ENCODE results near the gene CTNNA2. TPM values are rescaled to one million over a fixed set of nuclear protein-coding genes. Genes with fewer than 3 reads are reported as not detected.

The CTNNA2 gene
- total RNA-seq, 1 donor from 2014 or later: 2.9 TPM

DNA sequence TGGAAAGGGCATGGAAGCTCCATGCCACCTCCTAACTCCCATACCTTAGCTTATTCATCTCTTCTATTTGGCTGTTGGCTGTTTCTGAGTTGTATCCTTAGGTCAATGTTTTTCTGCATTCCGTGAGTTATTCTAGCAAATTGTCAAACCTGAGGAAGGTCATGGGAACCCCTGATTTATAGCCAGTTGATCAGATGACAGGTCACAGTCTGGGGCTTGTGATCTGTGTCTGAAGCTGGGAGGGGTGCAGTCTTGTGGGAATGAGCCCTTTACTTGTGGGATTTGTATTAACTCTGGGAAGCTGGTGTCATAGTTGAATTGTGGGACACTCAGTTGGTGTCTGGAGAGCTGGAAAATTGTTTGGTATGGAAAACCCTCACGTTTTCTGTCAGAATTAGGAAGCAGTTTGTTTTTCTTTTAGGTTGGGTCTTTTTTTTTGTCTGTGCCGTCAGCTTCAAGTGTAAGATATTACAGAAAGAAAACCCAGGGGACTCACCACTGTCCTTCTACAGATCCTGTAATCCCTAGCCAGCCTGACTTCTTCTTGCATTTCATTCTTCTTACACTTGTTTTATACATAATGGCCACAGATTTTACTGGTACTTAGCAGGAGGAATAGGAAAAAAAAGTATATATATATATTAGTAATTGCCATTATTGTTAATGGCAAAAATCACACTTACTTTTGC is 653.8 kb downstream of the CTNNA2 start:
- intact Hi-C loops (cut with DNase I): no loop called here

GRCh38 chr2:80167284-80167808 is 654.5 kb downstream of the CTNNA2 start:
- no peak for DNase-seq (ENCODE audit: extremely low spot score in 2 of 2)
- Histone ChIP-seq H3K4me3 (no peak overlapping the region), H3K27ac (no peak overlapping the region), H3K9me3 (no peaks in the 10 kb centered on the region), H3K27me3 (no peaks in the 10 kb centered on the region), H3K36me3 (no peaks in the 10 kb centered on the region), H3K4me1 (no peaks in the 10 kb centered on the region)
- TF ChIP-seq, protein P1, sequence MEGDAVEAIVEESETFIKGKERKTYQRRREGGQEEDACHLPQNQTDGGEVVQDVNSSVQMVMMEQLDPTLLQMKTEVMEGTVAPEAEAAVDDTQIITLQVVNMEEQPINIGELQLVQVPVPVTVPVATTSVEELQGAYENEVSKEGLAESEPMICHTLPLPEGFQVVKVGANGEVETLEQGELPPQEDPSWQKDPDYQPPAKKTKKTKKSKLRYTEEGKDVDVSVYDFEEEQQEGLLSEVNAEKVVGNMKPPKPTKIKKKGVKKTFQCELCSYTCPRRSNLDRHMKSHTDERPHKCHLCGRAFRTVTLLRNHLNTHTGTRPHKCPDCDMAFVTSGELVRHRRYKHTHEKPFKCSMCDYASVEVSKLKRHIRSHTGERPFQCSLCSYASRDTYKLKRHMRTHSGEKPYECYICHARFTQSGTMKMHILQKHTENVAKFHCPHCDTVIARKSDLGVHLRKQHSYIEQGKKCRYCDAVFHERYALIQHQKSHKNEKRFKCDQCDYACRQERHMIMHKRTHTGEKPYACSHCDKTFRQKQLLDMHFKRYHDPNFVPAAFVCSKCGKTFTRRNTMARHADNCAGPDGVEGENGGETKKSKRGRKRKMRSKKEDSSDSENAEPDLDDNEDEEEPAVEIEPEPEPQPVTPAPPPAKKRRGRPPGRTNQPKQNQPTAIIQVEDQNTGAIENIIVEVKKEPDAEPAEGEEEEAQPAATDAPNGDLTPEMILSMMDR (IDR thresholded peaks at IDR 0.05): no peak
- TF ChIP-seq POLR2A (IDR thresholded peaks at IDR 0.05) (no peak), POLR2AphosphoS5 (IDR thresholded peaks at IDR 0.05; ENCODE audit: insufficient read depth in 1 of 2, low read depth in 1 of 2) (no peak)
- intact Hi-C loops (cut with DNase I): no loop called here

More for the DNA sequence above, 653.8 kb downstream of the CTNNA2 start:
- no peak for DNase-seq (ENCODE audit: extremely low spot score in 2 of 2)
- Histone ChIP-seq H3K9me3 (no peaks in the 10 kb centered on the region), H3K27ac (no peak overlapping the region), H3K36me3 (no peaks in the 10 kb centered on the region), H3K4me3 (no peak overlapping the region), H3K27me3 (no peaks in the 10 kb centered on the region), H3K4me1 (no peaks in the 10 kb centered on the region)
- TF ChIP-seq POLR2AphosphoS5 (IDR thresholded peaks at IDR 0.05; ENCODE audit: insufficient read depth in 1 of 2, low read depth in 1 of 2) (no peak), POLR2A (IDR thresholded peaks at IDR 0.05) (no peak)
- TF ChIP-seq, protein P1 (IDR thresholded peaks at IDR 0.05): no peak

GRCh38 chr2:80168037-80168436 is 655.2 kb downstream of the CTNNA2 start:
- Histone ChIP-seq H3K4me1 (no peaks in the 10 kb centered on the region), H3K36me3 (no peaks in the 10 kb centered on the region), H3K9me3 (no peaks in the 10 kb centered on the region), H3K27ac (no peak overlapping the region), H3K4me3 (no peak overlapping the region), H3K27me3 (no peaks in the 10 kb centered on the region)
- no peak for TF ChIP-seq POLR2A (IDR thresholded peaks at IDR 0.05)
- TF ChIP-seq POLR2AphosphoS5 (IDR thresholded peaks at IDR 0.05; ENCODE audit: insufficient read depth in 1 of 2, low read depth in 1 of 2): no peak
- TF ChIP-seq, protein P1 (IDR thresholded peaks at IDR 0.05): no peak
- intact Hi-C loops (cut with DNase I): no loop called here
- DNase-seq (ENCODE audit: extremely low spot score in 2 of 2): no peak

DNA sequence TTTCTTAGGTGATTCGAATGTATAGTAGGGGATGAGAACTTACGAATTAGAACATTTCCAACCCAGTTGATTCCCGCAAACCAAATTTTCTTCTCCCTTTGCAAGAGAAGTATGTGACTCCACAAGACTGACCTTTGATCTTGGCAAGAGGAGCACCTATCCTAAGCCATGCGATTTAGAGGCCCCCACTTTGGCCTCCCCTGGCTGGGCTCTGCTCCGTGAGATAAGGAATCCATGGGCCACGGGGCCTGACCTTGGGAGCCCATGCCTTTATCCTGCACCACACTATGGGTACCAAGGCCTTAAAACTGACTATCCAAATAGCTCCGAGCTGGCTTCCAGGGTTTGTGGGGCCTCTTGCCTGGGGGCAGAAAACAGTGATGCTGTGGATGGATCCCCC is 656.0 kb downstream of the CTNNA2 start:
- Histone ChIP-seq H3K36me3 (no peaks in the 10 kb centered on the region), H3K4me1 (no peaks in the 10 kb centered on the region), H3K9me3 (no peaks in the 10 kb centered on the region), H3K27ac (no peak overlapping the region), H3K27me3 (no peaks in the 10 kb centered on the region), H3K4me3 (no peak overlapping the region)
- no peak for DNase-seq (ENCODE audit: extremely low spot score in 2 of 2)
- intact Hi-C loops (cut with DNase I): no loop called here
- TF ChIP-seq POLR2AphosphoS5 (IDR thresholded peaks at IDR 0.05; ENCODE audit: insufficient read depth in 1 of 2, low read depth in 1 of 2): no peak
- TF ChIP-seq POLR2A (IDR thresholded peaks at IDR 0.05): no peak
- TF ChIP-seq, protein P1 (IDR thresholded peaks at IDR 0.05): no peak

All from vagina (tissue), 2 donors.